ENCODE data around the gene HAND2.

The HAND2 gene

DNA sequence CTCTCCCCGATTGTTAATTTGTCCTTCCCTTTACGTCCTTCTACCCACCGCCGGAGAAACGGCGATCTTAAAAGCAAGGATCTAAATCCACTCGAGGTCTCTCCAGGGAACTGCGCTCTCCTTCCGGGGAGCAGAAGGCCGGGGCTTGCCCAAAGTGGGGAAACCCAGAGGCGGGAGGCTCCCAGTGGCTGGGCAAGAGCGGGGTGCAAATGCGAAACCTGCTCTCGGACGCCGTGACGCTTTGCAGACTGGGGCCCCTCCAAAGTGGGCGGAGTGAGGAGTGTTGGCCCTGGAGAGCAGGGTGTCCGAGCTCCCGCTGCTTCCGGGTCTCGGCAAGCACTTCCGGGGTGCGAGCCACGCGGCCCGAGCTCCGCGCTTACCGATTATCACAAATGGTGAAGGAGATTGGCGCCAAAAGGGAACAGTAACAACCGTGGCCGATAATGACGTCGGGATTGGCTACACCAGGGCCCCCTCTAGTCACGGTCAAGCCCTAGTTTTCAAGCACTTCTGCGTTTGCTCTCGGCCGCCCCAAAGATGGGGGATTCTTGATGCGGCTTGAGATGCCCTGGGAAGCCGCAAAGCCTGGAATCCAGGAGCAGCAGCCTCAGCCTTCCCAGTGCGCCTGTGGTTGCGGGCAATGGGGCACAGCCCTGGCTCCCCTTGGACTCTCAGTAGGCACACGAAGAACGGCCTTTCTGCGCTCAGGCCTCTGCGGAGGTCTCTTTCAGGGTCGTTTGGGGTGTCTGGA is 29.0 kb downstream of the HAND2 start:
- no peak for DNase-seq

DNA sequence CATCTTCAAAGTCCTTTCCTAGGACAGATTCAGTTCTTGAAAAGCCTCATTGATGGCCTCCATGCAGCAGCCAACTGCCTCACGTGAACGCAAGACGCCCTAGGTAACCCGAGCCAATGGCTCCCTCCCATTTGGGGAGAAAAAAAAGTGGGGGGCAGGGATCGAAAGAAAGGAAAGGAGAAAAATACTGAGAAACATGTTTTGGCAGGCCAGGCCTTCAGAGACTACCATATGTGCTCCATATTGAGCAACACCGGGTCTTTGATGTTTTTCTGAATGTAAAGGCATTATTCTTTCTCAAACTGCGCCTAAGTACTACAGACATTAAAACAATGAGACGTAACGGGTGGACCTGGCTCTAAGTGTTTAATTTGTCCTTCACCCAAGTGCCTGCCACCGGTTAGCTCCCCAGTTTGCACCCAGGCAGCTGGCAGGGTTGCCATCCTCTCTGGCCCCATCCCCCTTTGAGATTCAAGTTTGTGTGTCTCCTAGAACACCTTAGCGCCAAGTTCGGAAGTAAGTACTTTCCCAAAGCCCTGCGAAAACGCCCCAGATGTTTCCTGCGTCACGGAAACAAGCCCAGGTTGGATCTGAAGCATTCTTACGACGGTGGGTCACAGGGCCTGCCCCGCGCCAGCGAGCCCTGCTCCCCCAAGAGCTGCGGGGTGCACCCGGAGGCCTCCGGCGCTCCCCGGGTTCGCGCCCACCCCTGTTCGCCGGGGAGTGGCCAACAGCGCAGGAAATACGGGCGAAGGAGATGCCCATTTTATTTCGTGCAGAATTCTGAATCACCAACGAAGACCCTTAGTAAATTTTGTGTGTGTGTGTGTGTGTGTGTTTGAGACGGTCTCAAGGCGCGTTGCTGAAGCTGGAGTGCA is 30.1 kb downstream of the HAND2 start:
- DNase-seq, result no peak

DNA sequence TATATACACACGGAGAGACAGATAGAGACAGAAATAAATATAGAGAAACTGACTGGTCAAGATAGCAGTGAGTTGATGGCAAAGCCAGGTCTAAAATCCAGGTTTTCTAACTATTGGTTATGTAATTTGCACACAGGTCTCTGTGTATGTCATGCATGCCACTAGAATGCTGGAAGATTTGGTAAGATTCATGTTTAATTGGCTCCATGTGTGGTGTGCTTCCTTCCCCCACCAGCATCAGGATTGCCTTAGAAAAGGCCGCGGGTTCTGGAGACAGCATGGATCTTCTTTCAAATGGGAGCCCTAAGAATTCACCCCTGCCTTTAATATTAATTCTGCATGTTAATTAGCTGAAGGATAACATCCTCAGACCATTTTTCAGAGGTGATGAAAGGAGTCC is 31.3 kb downstream of the HAND2 start:
- DNase-seq, result no peak

DNA sequence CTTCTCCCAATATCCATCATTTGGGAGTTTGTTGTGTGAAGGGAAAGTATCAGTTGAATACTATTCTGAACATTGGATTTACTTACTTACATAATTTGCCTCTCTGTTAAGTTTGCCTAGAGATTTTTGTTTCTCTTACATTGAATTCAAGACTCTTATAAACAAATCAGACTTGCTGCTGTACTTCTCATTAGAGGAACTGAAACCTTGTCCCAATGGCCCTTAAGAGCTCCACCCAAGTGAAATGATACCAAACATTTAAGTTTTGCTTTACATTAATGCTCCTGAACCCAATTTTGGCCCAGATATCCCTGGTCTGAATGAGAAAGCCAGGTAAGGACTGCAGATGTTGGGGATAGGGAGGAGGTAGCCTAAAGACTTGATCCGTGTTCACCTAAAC is 32.0 kb downstream of the HAND2 start:
- no peak for DNase-seq

DNA sequence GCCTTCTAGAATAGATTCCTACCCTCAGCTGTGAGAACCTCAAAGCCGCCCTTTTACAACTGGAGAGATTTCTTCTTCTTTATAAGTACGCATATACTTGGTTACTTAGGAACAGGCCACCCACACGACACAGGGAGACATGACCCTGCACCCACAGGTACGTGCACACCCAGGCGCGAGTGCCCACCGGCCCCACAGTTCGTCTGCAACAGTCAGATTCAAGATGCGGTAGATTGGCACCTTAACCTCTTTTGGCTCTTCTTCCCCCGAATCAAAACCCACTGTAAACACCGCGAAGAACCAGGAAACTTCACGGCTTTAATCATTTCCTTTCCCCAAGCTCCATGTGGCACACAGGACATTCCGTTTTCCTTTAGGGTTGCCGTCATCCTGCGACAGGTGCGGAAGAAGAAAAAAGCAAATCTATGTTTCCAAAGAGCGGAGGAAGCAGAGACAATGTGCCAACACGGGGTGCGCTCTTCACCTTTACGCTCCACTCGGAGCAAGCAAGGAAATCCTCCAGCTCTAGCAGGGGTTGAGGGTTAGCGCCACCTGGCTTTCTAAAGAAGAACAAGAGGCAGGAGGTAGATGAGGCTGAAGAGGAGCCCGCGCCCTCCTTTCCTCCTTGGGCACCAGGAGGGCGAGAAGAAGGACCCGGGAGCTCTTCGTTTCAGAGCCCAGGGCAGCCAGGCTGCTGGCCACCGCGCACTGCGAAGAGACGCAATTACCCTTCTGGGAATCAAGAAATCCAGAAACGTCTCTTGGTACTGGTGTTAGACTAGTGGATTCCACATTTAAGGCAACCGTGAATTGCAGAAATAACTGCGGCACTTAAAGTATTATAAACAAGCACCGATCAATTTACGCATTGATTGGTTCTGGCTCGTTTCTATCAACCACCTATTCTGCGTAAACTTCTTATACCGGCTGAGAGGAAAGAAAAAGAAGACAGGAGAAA is 35.7 kb downstream of the HAND2 start:
- DNase-seq, result peak; percentile 52

DNA sequence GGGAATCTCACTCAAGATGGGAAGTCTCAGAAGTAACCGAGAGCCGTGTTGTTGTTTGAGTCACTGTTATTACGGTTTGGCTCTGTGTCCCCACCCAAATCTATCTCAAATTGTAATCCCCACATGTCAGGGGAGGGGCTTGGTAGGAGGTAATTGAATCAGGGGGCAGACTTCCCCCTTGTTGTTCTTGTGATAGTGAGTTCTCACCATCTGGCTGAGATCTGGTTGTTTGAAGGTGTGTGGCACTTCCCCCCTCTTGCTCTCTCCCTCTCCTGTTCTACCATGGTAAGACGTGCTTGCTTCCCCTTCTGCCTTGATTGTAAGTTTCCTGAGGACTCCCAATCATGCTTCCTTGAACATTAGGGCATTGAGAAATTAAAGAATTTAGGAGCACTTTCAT is 37.0 kb downstream of the HAND2 start:
- no peak for DNase-seq

DNA sequence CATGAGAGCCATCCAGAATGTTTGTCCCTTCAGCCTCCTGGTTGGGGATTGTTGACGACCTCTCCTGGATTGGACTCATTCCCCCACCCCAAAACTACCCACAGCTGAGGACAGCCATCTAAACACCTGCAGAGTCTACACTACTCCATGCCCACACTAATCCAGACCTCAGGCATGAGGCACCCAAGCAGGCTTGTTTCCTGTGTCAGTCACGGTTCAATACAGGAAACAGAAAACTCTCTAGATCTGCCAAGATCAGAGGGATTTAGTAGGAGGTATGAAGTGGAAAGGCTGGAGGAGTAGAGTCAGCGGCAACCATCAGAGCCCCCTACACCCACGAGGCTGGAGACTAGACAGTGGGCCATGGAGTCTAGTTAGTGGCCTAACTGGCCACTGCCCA is 37.7 kb downstream of the HAND2 start:
- DNase-seq, result no peak

DNA sequence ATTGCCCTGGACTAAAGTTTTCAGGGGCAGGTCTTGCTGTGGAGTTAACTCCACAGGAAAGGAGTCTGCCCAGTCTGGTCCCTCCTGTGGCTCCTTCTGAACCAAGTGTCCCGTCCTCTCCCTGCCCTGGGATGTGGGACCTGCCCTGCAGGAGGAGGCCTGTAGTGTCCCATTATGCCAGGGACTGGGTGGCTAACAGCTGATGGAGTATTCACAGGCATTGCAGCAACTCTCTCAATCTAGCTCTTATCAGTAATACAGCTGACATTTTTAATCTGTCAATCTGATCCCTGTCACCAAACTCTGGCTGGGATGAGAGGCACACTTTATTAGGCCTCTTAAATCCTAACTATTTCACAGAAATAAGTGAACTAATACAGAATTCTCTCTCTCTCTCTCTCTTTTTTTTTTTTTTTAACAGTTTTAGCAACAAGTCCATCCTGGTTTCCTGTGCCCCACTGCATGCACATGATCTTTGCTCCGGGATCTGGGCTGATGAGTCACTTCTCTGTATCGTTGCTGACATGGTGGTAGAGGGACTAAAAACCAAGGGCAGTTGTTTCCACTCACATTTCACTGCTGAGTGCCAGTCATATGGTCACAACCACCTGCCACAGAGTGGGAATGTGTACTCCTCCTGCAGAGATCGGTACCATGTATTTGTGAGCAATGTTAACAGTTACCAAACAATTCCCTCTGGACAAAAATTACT is 39.1 kb downstream of the HAND2 start:
- DNase-seq, result no peak

DNA sequence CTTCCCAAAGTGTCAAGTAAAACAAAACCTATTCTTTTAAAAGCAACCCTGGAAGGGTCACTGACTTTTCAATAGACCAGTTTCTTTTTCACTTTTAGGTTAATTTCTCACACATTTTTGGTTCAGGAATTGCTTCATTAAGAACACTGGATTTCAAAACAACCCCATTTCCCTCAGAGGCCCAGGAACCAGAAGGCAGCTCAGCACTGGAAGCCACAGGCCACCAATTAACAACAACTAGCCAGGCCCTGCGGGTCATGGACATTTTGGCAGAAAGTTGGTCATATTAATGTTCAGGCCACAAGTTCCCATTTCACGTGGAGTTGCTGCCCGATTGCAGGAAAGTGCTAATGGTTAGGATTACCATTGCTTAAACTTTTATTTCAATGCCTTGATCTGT is 39.8 kb downstream of the HAND2 start:
- no peak for DNase-seq

DNA sequence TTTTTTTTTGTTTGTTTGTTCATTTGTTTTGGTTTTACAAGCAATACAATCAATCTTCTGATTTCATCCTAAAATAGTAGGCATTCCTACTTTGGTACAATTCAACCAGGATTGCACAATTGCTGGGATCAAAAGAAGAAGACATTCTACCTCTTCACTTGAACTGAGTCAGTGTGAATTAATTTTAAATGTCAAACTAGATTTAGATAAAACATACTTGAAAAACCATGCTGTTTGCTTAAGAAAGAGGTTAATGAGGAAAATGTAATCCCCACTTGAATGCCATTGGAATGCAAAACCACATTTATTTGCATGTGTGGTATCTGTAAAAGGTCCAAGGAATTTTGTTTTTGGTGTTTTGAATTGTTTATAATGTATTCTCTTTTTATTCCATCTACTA is 40.5 kb downstream of the HAND2 start:
- peak; percentile 23 for DNase-seq

DNA sequence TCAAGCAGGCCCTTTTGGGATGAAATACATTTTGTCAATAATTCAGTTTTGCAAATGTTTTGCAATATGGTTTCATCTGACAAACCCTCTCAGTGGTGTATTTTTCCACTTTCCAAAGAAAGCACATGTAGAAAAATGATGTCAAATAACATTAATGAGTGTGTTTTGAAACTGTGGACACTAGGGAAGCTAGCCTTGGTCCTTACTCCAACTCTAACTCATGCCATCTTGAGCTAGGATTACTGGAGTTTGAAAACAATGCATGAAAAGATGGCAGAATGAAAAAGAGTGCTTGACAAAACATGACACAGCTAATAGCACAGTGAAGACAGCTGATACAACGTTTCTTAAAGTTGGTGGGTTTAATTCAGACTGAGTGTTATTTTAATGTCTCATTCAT is 41.4 kb downstream of the HAND2 start:
- no peak for DNase-seq

DNA sequence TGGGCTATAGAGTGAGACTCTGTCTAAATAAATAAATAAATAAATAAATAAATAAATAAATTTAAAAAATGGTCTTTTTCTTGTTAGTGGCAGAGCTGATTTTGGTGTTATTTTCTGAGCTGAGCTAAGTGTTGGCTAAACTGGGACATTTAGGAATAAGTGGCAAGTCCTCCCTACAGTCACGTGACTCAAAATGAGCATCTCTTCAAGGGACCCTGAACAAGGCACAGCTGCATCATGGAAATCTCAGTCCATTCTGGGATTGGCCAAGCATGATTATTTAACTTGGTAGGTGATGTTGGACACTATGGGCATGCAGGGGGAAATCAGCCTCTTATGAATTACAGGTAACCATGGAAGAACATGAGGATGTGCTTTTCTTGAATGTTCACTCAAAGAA is 42.0 kb downstream of the HAND2 start:
- DNase-seq, result no peak

DNA sequence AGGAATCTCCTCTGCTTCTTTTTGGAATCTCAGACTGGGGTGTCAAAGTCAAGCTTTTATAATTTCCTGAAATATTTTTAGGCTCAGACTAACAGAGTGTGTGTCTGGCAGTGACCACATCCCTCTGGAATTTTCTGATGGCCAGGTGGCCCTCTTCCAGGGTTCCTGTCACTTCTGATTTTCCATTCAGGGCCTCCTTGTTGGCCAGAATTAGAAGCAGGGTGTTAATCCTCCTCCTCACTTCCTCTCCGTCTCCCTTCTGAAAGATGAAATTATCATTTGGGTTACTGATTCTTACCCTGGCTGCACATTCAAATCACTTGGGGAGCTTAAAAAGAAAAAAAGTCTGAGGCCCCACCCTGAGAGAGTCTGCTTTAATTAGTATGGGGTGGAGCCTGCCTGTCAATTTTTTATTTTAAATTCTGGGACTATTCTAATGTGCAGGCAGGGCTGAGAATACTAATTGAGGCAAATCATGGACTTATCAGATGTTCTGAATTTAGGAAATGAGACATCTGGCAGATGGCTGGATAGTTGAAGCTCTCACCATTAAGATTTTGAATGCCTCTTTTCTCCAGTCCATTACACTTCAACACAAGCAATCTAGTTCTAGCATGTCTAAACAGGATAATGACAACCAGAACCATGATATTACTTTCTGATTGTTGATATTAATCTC is 43.2 kb downstream of the HAND2 start:
- no peak for DNase-seq

DNA sequence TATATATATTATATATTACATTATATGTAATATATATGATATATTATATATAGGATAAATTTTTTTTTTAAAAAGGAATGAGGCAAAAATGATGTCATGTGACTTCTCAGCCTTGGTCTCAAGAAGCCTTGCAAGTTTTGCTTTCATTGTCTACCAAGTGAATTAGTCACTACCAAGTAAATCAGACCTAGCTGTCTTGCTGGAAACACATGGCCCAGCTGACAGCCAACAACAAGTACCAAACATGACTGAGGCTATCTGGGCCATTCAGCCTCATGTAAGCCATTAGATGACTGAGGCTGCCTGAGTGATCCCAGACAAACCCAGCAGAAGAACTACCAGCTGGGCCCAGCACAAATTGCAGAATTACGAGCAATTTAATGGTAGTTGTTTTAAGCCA is 44.9 kb downstream of the HAND2 start:
- DNase-seq, result no peak

DNA sequence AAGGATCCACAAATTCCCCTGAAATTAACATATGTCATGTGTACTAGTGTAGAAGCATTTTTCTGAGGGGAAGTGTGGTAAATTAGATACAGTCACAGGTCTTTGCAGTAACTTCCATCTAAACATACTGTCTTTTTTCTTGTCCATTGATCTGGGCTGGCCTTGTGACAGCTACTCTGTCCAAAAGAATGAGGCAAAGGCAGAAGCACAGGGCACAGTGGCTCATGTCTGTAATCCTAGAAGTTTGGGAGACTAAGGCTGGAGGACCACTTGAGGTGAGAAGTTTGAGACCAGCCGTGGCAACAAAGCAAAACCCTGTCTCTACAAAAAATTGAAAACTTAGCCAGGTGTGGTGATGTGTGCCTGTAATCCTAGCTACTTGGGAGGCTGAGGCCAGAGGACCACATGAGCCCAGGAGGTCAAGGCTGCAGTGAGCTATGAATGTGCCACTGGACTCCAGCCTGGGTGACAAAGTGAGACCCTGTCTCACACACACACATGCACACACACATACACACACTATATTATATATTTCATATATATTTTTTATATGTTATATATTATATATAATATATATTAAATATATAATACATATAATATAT is 47.6 kb downstream of the HAND2 start:
- no peak for DNase-seq

DNA sequence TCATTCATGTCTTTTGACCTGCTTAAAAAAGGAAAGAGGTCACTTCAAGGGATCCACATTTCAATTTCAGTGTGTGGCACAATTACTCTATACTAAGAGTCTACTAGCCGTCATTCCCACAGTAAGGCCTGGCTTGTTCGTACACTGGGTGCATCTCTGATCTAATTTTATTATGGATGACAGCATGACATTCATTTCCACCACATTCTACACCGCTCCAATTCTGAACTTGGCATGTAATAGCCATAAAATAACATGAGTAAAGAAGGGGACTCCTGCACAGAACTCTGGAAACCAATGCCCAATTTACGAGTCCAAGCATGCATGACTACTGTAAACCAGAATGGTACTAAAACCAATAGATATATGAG is 51.1 kb downstream of the HAND2 start:
- no peak for DNase-seq

DNA sequence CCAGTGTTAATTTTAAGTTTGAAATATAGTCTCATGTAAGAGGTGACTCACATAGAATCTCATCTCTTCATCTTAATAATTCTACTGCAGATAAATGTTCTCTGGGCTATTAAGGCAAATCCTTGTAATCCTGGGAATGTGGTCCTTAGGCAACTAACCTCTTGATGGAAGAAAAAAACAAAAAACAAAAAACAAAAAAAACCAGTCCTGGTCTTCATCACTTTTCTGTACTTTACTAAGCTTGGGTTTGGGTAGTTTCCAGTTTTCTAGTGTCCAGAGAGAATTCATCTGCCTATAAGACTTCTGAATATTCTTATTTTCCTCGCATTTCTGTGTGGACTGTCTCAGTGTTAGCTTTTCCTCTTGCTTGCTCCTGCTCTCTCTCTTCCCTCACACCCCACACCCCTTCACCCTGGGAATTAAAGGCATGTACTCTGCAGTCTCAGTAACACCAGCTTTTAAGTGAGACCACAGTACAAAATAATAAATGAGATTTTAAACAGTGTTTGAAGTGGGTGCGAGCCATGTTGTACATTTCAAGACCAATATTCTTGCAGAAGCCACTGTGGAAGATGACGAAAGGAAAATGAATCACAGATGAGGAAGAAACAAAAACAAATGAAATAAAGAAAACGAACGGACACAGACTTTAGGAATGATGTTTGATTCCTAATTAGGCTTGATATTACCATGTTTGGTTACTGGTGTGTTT is 51.7 kb downstream of the HAND2 start:
- DNase-seq, result no peak

DNA sequence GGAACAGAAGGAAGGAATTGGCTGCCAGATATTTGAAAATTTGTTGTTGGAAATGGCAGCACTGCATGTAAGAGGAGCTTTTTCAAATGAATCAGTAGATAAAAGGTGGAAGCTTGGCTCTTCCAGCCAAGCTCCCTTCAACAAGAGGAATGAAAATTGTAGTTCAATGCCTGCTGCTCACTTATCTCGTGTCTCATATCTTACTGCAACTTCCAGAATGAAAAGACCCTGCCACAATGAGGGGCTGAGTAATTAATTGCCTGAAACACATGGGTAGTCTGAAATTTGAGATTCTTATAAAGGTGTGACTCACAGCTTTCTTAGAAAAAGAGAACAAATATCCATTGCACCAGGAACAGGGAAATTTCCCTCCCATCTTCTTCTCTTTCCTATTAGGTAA is 53.0 kb downstream of the HAND2 start:
- DNase-seq, result no peak
